GM19239 (cell line): ENCODE data around the gene PXDN.
"Not testable (repeated sequence)": the region's sequence is repeated elsewhere in the genome, so short reads cannot be mapped to it uniquely, and the experiment has no call there.

Experiments
- DNase-seq: peaks from one replicate; pipeline ENCODE4 v3.0.0; 2011; ENCODE audit warnings: low spot score; ENCODE audit not compliant: insufficient read length
- FAIRE-seq: peaks from 2 replicates; lab custom pipeline; 2011; peaks lifted over from hg19 to GRCh38; lab: Jason Lieb, UNC

PXDN gene, protein sequence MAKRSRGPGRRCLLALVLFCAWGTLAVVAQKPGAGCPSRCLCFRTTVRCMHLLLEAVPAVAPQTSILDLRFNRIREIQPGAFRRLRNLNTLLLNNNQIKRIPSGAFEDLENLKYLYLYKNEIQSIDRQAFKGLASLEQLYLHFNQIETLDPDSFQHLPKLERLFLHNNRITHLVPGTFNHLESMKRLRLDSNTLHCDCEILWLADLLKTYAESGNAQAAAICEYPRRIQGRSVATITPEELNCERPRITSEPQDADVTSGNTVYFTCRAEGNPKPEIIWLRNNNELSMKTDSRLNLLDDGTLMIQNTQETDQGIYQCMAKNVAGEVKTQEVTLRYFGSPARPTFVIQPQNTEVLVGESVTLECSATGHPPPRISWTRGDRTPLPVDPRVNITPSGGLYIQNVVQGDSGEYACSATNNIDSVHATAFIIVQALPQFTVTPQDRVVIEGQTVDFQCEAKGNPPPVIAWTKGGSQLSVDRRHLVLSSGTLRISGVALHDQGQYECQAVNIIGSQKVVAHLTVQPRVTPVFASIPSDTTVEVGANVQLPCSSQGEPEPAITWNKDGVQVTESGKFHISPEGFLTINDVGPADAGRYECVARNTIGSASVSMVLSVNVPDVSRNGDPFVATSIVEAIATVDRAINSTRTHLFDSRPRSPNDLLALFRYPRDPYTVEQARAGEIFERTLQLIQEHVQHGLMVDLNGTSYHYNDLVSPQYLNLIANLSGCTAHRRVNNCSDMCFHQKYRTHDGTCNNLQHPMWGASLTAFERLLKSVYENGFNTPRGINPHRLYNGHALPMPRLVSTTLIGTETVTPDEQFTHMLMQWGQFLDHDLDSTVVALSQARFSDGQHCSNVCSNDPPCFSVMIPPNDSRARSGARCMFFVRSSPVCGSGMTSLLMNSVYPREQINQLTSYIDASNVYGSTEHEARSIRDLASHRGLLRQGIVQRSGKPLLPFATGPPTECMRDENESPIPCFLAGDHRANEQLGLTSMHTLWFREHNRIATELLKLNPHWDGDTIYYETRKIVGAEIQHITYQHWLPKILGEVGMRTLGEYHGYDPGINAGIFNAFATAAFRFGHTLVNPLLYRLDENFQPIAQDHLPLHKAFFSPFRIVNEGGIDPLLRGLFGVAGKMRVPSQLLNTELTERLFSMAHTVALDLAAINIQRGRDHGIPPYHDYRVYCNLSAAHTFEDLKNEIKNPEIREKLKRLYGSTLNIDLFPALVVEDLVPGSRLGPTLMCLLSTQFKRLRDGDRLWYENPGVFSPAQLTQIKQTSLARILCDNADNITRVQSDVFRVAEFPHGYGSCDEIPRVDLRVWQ (N-terminal part only)

GRCh38 chr2:1744446-1745170 lies at the start of gene PXDN:
PXDN (minus strand) TSS chr2:1744515; CDS start chr2:1744455, 60 bp downstream.
- FAIRE-seq (no peak), DNase-seq (no peak)

GRCh38 chr2:1793868-1794445 lies 49.6 kb upstream of the PXDN start:
- FAIRE-seq: no peak
- no peak for DNase-seq

- FAIRE-seq: no peak
- DNase-seq: no peak
Measured at GRCh38 chr2:1793001-1793867, 48.9 kb upstream of the PXDN start.

GRCh38 chr2:1791685-1792435 lies 47.5 kb upstream of the PXDN start:
- FAIRE-seq: no peak
- no peak for DNase-seq

- no peak for FAIRE-seq
- DNase-seq: no peak
Measured at GRCh38 chr2:1791006-1791605, 46.8 kb upstream of the PXDN start.

- FAIRE-seq: no peak
- DNase-seq: no peak
Measured at GRCh38 chr2:1790473-1790872, 46.2 kb upstream of the PXDN start.

- DNase-seq (no peak), FAIRE-seq (no peak)
Measured at GRCh38 chr2:1789610-1790009, 45.3 kb upstream of the PXDN start.

- DNase-seq: no peak
- FAIRE-seq: no peak
Measured at GRCh38 chr2:1788478-1788959, 44.2 kb upstream of the PXDN start.

GRCh38 chr2:1787755-1788477 lies 43.6 kb upstream of the PXDN start:
- FAIRE-seq: no peak
- no peak for DNase-seq

DNA sequence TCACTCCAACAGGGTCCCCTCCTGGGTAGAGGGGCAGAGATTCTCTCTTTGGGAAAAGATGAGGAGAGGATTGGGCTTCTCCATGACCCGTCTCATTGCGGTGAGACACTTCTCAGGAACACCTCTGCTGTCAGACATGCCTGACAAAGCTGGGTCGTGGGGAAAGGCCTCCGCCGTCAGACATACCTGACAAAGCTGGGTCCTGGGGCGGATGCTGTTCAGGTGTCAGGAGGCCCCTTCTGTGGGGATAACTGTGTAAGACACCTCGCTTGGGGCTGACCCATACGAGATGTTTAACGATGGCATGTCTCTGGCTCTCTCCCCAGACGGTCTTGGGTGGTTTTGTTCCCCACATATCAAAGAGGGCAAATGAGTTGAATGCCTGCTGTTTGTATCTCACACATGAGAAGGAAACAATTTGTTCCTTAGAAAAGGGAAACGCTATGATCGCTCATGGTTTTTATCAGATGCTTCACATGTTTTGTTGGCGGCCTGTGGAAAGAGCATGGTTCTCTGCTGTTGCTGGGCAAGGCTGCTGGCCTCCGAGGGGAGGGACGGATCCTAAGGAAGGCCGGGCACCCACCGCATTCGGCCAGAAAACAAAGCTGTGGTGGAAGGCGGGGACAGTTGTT lies 40.8 kb upstream of the PXDN start:
- FAIRE-seq (no peak), DNase-seq (no peak)

- FAIRE-seq: no peak
- no peak for DNase-seq
Measured at GRCh38 chr2:1784087-1784486, 39.8 kb upstream of the PXDN start.

DNA sequence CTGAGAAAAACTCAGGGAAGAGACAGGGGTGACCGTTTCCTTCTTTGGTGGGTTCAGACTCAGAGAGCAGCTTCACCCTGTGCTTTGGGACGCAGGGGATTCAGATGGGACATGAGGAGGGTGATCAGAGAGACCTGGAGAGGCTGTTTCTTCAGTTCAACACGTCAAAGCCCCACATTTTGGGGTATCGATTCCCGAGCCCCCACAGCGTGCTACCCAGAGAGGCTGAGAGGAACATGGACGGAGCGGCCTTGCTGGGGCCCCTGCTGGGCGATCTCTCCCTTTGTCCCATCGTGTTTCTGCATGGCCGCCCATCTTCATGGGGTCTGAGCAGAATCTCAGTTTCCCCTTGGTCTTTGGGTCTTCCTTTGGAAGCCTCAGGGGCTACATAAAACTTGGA lies 38.2 kb upstream of the PXDN start:
- DNase-seq (no peak), FAIRE-seq (no peak)

- DNase-seq (no peak), FAIRE-seq (no peak)
Measured at GRCh38 chr2:1781291-1782080, 37.2 kb upstream of the PXDN start.

DNA sequence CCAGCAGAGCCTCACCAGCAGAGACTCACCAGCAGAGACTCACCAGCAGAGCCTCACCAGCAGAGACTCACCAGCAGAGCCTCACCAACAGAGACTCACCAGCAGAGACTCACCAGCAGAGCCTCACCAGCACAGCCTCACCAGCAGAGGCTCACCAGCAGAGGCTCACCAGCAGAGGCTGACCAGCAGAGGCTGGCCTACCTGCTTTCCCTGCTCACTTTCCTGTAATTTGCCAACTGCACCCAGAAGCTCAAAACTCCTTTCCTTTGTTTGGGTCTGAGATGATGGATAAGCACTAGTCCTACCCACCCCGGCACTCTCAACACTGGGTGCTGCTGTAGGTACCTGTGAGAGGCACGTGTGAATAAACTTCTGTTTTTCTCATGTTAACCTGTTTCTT lies 36.4 kb upstream of the PXDN start:
- FAIRE-seq: no peak
- no peak for DNase-seq

DNA sequence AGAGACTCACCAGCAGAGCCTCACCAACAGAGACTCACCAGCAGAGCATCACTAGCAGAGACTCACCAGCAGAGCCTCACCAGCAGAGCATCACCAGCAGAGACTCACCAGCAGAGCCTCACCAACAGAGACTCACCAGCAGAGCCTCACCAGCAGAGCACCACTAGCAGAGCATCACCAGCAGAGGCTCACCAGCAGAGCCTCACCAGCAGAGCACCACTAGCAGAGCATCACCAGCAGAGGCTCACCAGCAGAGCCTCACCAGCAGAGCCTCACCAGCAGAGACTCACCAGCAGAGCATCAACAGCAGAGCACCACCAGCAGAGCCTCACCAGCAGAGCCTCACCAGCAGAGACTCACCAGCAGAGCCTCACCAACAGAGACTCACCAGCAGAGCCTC lies 35.7 kb upstream of the PXDN start:
- FAIRE-seq, DNase-seq: not testable (repeated sequence)
